SK-N-SH (cell line): Measurements from ENCODE around the gene F2RL1. TPM values are rescaled to one million over a fixed set of nuclear protein-coding genes. Genes with fewer than 3 reads are reported as not detected.
A peak's percentile ranks its signal among the peaks of the same experiment; 100 is the strongest.

ENCODE experiments used
- CTCF ChIA-PET: fragments of 300-600, 350-600 bp; formaldehyde crosslinking; extraction: SDS; loops from one replicate; lab custom pipeline; 2021; lab: Yijun Ruan, JAX
- POLR2A ChIA-PET: fragments of 350-600 bp; sonication (Branson Sonifier 250); formaldehyde crosslinking; extraction: SDS; loops from one replicate; lab custom pipeline; 2020; ENCODE audit warnings: antibody characterized with exemption, inconsistent platforms; lab: Yijun Ruan, JAX
- DNase-seq: peaks from one replicate; pipeline ENCODE4 v3.0.0; 2012
- H2AFZ ChIP-seq: fragments of 200-600 bp; sonication (generic); 2 replicates; pipeline ENCODE4 v1.8.1; 2016; ENCODE audit warnings: antibody characterized with exemption, mild to moderate bottlenecking, low read depth
- H3F3A ChIP-seq: fragments of 200-600 bp; sonication (generic); replicated peaks from 2 replicates; pipeline ENCODE3; 2016; ENCODE audit warnings: antibody characterized with exemption, mild to moderate bottlenecking; ENCODE audit not compliant: insufficient read depth
- H3K27ac ChIP-seq, 2 experiments: fragments of 200-500 bp in 1 of 2; fragments of 200-600 bp in 1 of 2; sonication (Bioruptor generic) in 1 of 2; sonication (generic), shearing (Covaris generic) in 1 of 2; 2 replicates each; pipeline versions ENCODE4 v1.5.1 to v1.6.1; 2014 to 2016; ENCODE audit warnings: low read depth in 2 of 2, inconsistent platforms in 1 of 2, low read length in 1 of 2, mild to moderate bottlenecking in 1 of 2, mixed read lengths in 1 of 2
- H3K27me3 ChIP-seq: fragments of 200-600 bp; sonication (generic), shearing (Covaris generic); 2 replicates; pipeline ENCODE4 v1.6.1; 2016; ENCODE audit warnings: mixed run types; ENCODE audit not compliant: insufficient read depth
- H3K36me3 ChIP-seq, 2 experiments: fragments of 200-500 bp in 1 of 2; fragments of 200-600 bp in 1 of 2; sonication (Bioruptor generic) in 1 of 2; sonication (generic) in 1 of 2; replicated peaks in 1 of 2; 2 replicates each; pipeline versions ENCODE3 to v1.5.1; 2014 to 2016; ENCODE audit warnings: low read length in 1 of 2, mild to moderate bottlenecking in 1 of 2; ENCODE audit not compliant: insufficient read depth in 2 of 2, control insufficient read depth in 1 of 2
- H3K4me1 ChIP-seq, 2 experiments: fragments of 200-500 bp in 1 of 2; fragments of 200-600 bp in 1 of 2; sonication (Bioruptor generic) in 1 of 2; sonication (generic), shearing (Covaris generic) in 1 of 2; 2 replicates each; pipeline versions ENCODE4 v1.5.1 to v1.6.1; 2014 to 2016; ENCODE audit warnings: low read depth in 1 of 2, low read length in 1 of 2, mixed run types in 1 of 2; ENCODE audit not compliant: insufficient read depth in 2 of 2, control insufficient read depth in 1 of 2
- H3K4me2 ChIP-seq: fragments of 200-600 bp; sonication (generic), shearing (Covaris generic); 2 replicates; pipeline ENCODE4 v1.6.1; 2017; ENCODE audit warnings: mixed run types
- H3K4me3 ChIP-seq, 2 experiments: fragments of 200-500 bp in 1 of 2; fragments of 200-600 bp in 1 of 2; sonication (Bioruptor generic) in 1 of 2; sonication (generic), shearing (Covaris generic) in 1 of 2; 2 replicates each; pipeline versions ENCODE4 v1.5.1 to v1.8.1; 2014 to 2016; ENCODE audit warnings: low read depth in 2 of 2, inconsistent platforms in 1 of 2, low read length in 1 of 2, mild to moderate bottlenecking in 1 of 2, mixed read lengths in 1 of 2, moderate library complexity in 1 of 2
- H3K79me2 ChIP-seq: fragments of 200-600 bp; sonication (generic); 2 replicates; pipeline ENCODE4 v1.8.1; 2017; ENCODE audit warnings: mild to moderate bottlenecking; ENCODE audit not compliant: insufficient read depth
- H3K9ac ChIP-seq: fragments of 200-600 bp; sonication (generic); 2 replicates; pipeline ENCODE4 v1.6.1; 2017; ENCODE audit warnings: mixed run types
- H3K9me2 ChIP-seq: fragments of 200-600 bp; sonication (generic); 2 replicates; pipeline ENCODE4 v1.6.1; 2017; ENCODE audit warnings: mixed run types
- H3K9me3 ChIP-seq: fragments of 200-600 bp; sonication (generic); 2 replicates; pipeline ENCODE4 v1.6.1; 2017; ENCODE audit warnings: mixed run types, mild to moderate bottlenecking, moderate library complexity
- H4K20me1 ChIP-seq: fragments of 200-600 bp; sonication (generic); 2 replicates; pipeline ENCODE4 v1.6.1; 2017; ENCODE audit warnings: mild to moderate bottlenecking, mixed run types; ENCODE audit not compliant: insufficient read depth
- ELF1 ChIP-seq: IDR thresholded peaks from 2 replicates; pipeline ENCODE4 v1.4.0; 2012
- GABPA ChIP-seq: IDR thresholded peaks from 2 replicates; pipeline ENCODE4 v1.4.0; 2012; ENCODE audit warnings: low read depth, mild to moderate bottlenecking
- POLR2AphosphoS5 ChIP-seq: IDR thresholded peaks from 2 replicates; pipeline ENCODE4 v1.6.1; 2012; ENCODE audit warnings: low read depth, low read length
- RAD21 ChIP-seq: IDR thresholded peaks from 2 replicates; pipeline ENCODE4 v1.6.1; 2012; ENCODE audit warnings: mild to moderate bottlenecking, low read length
- RCOR1 ChIP-seq: fragments of 150-350 bp; IDR thresholded peaks from 2 replicates; pipeline ENCODE4 v1.6.1; 2017; ENCODE audit warnings: antibody characterized with exemption, low read length
- SIN3A ChIP-seq: IDR thresholded peaks from 2 replicates; pipeline ENCODE4 v1.6.1; 2012; ENCODE audit warnings: low read depth, mild to moderate bottlenecking, low read length, moderate library complexity, borderline replicate concordance
- SMC3 ChIP-seq: IDR thresholded peaks from 2 replicates; pipeline ENCODE4 v1.6.1; 2012; ENCODE audit warnings: low read depth, low read length, improper control_type of control experiment
- TAF1 ChIP-seq: IDR thresholded peaks from 2 replicates; pipeline ENCODE4 v1.6.1; 2012; ENCODE audit warnings: low read depth, mild to moderate bottlenecking, low read length, moderate library complexity, borderline replicate concordance
- WGBS: methylation state at CpG from one replicate; pipeline ENCODE4 v1.1.6; 2017; ENCODE audit warnings: low lambda C conversion rate; 5-methylcytosine and 5-hydroxymethylcytosine counted together
- polyA plus RNA-seq, 3 experiments: library from polyadenylated mRNA; depleted of rRNA; stranded (reverse); fragments of >200 nt; gene quantifications; 2 replicates each; pipeline ENCODE4 v1.2.3, GENCODE V29; 2012
- TF ChIP-seq, protein P1 (sequence below): IDR thresholded peaks from 2 replicates; pipeline ENCODE4; 2012
- TF ChIP-seq, protein P2 (sequence below): fragments of 150-350 bp; IDR thresholded peaks from 2 replicates; pipeline ENCODE4 v1.6.1; 2017; ENCODE audit warnings: antibody characterized with exemption, low read length, low read depth, borderline replicate concordance

The F2RL1 gene
- polyA plus RNA-seq, 1 of the 3 experiments (the other 2 are of a cell fraction) = 31.3 TPM

- Histone ChIP-seq H3K4me3 (no peak overlapping the region), H3K4me1 (no peaks in the 10 kb centered on the region), H3F3A (no peaks in the 10 kb centered on the region), H3K9me3 (no peaks in the 10 kb centered on the region), H3K79me2 (no peaks in the 10 kb centered on the region), H3K9me2 (no peaks in the 10 kb centered on the region), H3K36me3 (no peaks in the 10 kb centered on the region), H3K4me2 (no peak overlapping the region)
- CTCF ChIA-PET = interaction anchor here (1.0 to 5.9 kb wide), 4 partner anchors 17 to 571 kb away, joined by 4 to 62 read pairs (median 24); no protein-coding TSS in a partner anchor
- POLR2A ChIA-PET = no interaction called here
- 87% methylated on average over 2 of the region's 2 CpGs for WGBS
- TF ChIP-seq RCOR1 (no peak), SMC3 (no peak), GABPA (no peak)
- TF ChIP-seq, all 33 proteins: peak for 0
- DNase-seq = no peak
- Histone ChIP-seq H3K27ac (no peak overlapping the region), H2AFZ (no peak overlapping the region; the same call in 1 of the 2 replicates), H3K9ac (no peak overlapping the region), H3K27me3 (no peaks in the 10 kb centered on the region), H4K20me1 (no peaks in the 10 kb centered on the region)
These were observed 47.7 kb downstream of the F2RL1 start for GRCh38 chr5:76866503-76866902.

- ChIA-PET POLR2A (no interaction called here), CTCF (interaction anchor here (0.8 to 5.9 kb wide), 13 partner anchors 9 to 570 kb away, joined by 3 to 62 read pairs (median 5); no protein-coding TSS in a partner anchor)
- no peak overlapping the region for H3K4me2 ChIP-seq
- no peak overlapping the region for H3K27ac ChIP-seq
- H3K27me3 ChIP-seq = no peaks in the 10 kb centered on the region
- no peak for DNase-seq
- no peaks in the 10 kb centered on the region for H4K20me1 ChIP-seq
- TF ChIP-seq SIN3A (no peak), TAF1 (no peak), POLR2AphosphoS5 (no peak), ELF1 (no peak), RAD21 (no peak)
- TF ChIP-seq, protein P1, sequence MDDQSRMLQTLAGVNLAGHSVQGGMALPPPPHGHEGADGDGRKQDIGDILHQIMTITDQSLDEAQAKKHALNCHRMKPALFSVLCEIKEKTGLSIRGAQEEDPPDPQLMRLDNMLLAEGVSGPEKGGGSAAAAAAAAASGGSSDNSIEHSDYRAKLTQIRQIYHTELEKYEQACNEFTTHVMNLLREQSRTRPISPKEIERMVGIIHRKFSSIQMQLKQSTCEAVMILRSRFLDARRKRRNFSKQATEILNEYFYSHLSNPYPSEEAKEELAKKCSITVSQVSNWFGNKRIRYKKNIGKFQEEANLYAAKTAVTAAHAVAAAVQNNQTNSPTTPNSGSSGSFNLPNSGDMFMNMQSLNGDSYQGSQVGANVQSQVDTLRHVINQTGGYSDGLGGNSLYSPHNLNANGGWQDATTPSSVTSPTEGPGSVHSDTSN = no peak
- TF ChIP-seq, protein P2, sequence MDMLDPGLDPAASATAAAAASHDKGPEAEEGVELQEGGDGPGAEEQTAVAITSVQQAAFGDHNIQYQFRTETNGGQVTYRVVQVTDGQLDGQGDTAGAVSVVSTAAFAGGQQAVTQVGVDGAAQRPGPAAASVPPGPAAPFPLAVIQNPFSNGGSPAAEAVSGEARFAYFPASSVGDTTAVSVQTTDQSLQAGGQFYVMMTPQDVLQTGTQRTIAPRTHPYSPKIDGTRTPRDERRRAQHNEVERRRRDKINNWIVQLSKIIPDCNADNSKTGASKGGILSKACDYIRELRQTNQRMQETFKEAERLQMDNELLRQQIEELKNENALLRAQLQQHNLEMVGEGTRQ = no peak
- TF ChIP-seq, all 33 proteins: peak for 0
- 81% methylated on average over 4 of the region's 4 CpGs for WGBS
- Histone ChIP-seq H3K4me1 (no peaks in the 10 kb centered on the region), H3K79me2 (no peaks in the 10 kb centered on the region), H3K4me3 (no peak overlapping the region), H2AFZ (peak overlapping the region; percentile 11; the same call in 1 of the 2 replicates), H3F3A (no peaks in the 10 kb centered on the region), H3K36me3 (no peaks in the 10 kb centered on the region), H3K9me3 (no peaks in the 10 kb centered on the region), H3K9ac (no peak overlapping the region), H3K9me2 (no peaks in the 10 kb centered on the region)
These were observed 48.2 kb downstream of the F2RL1 start for GRCh38 chr5:76867038-76867437.
